Ovary (tissue), 3 donors: ENCODE data around the gene PGBD4.

Source experiments
- EP300 ChIP-seq: sonication (generic); formaldehyde crosslinking; IDR thresholded peaks from one replicate; pipeline ENCODE4 v1.6.1; 2017; ENCODE audit warnings: antibody characterized with exemption
- POLR2A ChIP-seq: fragments of 450-650 bp; IDR thresholded peaks from one replicate; pipeline ENCODE4 v1.6.1; 2017; ENCODE audit warnings: antibody characterized with exemption, mild to moderate bottlenecking, moderate library complexity
- TF ChIP-seq, protein P1 (sequence below), 3 donors: fragments of 450-650 bp in 2 of 3; fragments of 200-600 bp in 1 of 3; IDR thresholded peaks; one replicate each; pipeline versions ENCODE4 v1.5.1 to v1.8.0; 2016 to 2022; ENCODE audit warnings: antibody characterized with exemption in 3 of 3, mild to moderate bottlenecking in 1 of 3
- donor health status: DM: no; HTN: no; CAD: no.

DNA sequence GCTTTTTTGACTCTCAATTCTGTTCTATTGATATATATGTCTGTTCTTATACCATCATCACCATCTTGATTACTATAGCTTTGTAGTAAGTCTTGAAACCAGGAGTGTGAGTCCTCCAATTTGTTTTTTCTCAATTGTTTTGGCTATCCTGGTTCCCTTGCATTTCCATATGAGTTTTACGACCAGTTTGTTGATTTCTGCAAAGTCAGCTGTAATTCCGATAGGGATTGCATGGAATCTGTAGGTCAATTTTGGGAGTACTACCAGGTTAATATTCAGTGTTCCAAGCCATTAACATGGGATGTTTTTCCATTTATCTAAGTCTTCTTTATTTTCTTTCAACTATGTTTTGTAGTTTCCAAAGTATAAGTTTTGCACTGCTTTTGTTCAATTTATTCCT, 27.0 kb downstream of the PGBD4 start:
- TF ChIP-seq, protein P1, sequence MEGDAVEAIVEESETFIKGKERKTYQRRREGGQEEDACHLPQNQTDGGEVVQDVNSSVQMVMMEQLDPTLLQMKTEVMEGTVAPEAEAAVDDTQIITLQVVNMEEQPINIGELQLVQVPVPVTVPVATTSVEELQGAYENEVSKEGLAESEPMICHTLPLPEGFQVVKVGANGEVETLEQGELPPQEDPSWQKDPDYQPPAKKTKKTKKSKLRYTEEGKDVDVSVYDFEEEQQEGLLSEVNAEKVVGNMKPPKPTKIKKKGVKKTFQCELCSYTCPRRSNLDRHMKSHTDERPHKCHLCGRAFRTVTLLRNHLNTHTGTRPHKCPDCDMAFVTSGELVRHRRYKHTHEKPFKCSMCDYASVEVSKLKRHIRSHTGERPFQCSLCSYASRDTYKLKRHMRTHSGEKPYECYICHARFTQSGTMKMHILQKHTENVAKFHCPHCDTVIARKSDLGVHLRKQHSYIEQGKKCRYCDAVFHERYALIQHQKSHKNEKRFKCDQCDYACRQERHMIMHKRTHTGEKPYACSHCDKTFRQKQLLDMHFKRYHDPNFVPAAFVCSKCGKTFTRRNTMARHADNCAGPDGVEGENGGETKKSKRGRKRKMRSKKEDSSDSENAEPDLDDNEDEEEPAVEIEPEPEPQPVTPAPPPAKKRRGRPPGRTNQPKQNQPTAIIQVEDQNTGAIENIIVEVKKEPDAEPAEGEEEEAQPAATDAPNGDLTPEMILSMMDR (IDR thresholded peaks at IDR 0.05): no peak
- no peak for TF ChIP-seq POLR2A
- no peak for TF ChIP-seq EP300
